HCT116 (cell line): ENCODE measurements around the gene TLR9. TPM values are rescaled to one million over a fixed set of nuclear protein-coding genes. Genes with fewer than 3 reads are reported as not detected.

Experiments used
- ATAC-seq: fragments of 200-7000 bp; cut with Tn5 transposase; 2 replicates; pipeline ENCODE4 v1.9.1; 2020; ENCODE audit warnings: mild to moderate bottlenecking, moderate library complexity
- BruUV-seq: library from RNA; stranded (reverse); fragments of 400-500 nt; replicated peaks from 2 replicates; lab custom pipeline; 2021; lab: Mats Ljungman, UMichigan
- CTCF ChIA-PET: fragments of 300-600 bp; sonication (Branson Sonifier 250); formaldehyde crosslinking; loops from one replicate; lab custom pipeline; 2021; ENCODE audit warnings: antibody characterized with exemption; lab: Charles Lee
- POLR2A ChIA-PET: fragments of 300-600, 350-600 bp; sonication (Branson Sonifier 250); formaldehyde crosslinking; loops from one replicate; lab custom pipeline; 2021; ENCODE audit warnings: antibody characterized with exemption; lab: Charles Lee
- RAD21 ChIA-PET, 2 experiments: fragments of 300-600 bp; sonication (Branson Sonifier 250); formaldehyde crosslinking; loops; one replicate each; lab custom pipeline; 2023; ENCODE audit warnings: low total read pairs in 2 of 2; ENCODE audit not compliant: uncharacterized antibody in 2 of 2, unreplicated experiment in 2 of 2, low non-redundant PET in 1 of 2; lab: Charles Lee
- DNase-seq: peaks from one replicate; pipeline ENCODE4 v3.0.0-alpha.2; 2010; ENCODE audit warnings: low read depth, low spot score
- H2AFZ ChIP-seq: fragments of 200-600 bp; shearing (Covaris generic), sonication (generic); 2 replicates; pipeline ENCODE4 v1.6.1; 2017; ENCODE audit warnings: low read depth, mixed run types, mixed read lengths, antibody characterized with exemption, low read length; ENCODE audit not compliant: poor library complexity, severe bottlenecking
- H3K27ac ChIP-seq: 2 replicates; pipeline ENCODE4 v1.5.1; 2012; ENCODE audit warnings: low read depth, low read length
- H3K27me3 ChIP-seq: fragments of 200-600 bp; sonication (generic); 2 replicates; pipeline ENCODE4 v1.6.1; 2016; ENCODE audit warnings: mixed run types, low read length, mixed read lengths; ENCODE audit not compliant: insufficient read depth
- H3K36me3 ChIP-seq, 2 experiments: fragments of 200-500 bp in 1 of 2; fragments of 200-600 bp in 1 of 2; sonication (Bioruptor generic) in 1 of 2; sonication (generic) in 1 of 2; 2 replicates each; pipeline versions ENCODE4 v1.5.1 to v1.6.1; 2014 to 2016; ENCODE audit warnings: low read length in 2 of 2, inconsistent platforms in 1 of 2, mixed read lengths in 1 of 2, mixed run types in 1 of 2; ENCODE audit not compliant: insufficient read depth in 2 of 2, control insufficient read depth in 1 of 2
- H3K4me1 ChIP-seq, 2 experiments: fragments of 200-600 bp in 1 of 2; sonication (generic) in 1 of 2; 2 replicates each; pipeline versions ENCODE4 v1.5.1 to v1.6.1; 2012 to 2017; ENCODE audit warnings: low read length in 2 of 2, inconsistent platforms in 1 of 2, mild to moderate bottlenecking in 1 of 2, mixed read lengths in 1 of 2, mixed run types in 1 of 2, moderate library complexity in 1 of 2; ENCODE audit not compliant: insufficient read depth in 2 of 2, control insufficient read depth in 1 of 2
- H3K4me2 ChIP-seq: fragments of 200-600 bp; sonication (generic); 2 replicates; pipeline ENCODE4 v1.6.1; 2017; ENCODE audit warnings: mixed run types, low read length, mixed read lengths
- H3K4me3 ChIP-seq, 2 experiments: fragments of 200-600 bp in 1 of 2; sonication (generic) in 1 of 2; replicated peaks in 1 of 2; 2 replicates each; pipeline ENCODE4 v1.5.1; 2011 to 2016; ENCODE audit warnings: low read length in 2 of 2, control low read depth in 1 of 2, low read depth in 1 of 2, mild to moderate bottlenecking in 1 of 2, mixed read lengths in 1 of 2, mixed run types in 1 of 2
- H3K79me2 ChIP-seq: fragments of 200-600 bp; sonication (generic); 2 replicates; pipeline ENCODE4 v1.6.1; 2017; ENCODE audit warnings: mild to moderate bottlenecking, mixed run types, low read length, moderate library complexity, mixed read lengths; ENCODE audit not compliant: insufficient read depth
- H3K9ac ChIP-seq: fragments of 200-600 bp; sonication (generic); 2 replicates; pipeline ENCODE4 v1.6.1; 2016; ENCODE audit warnings: low read length, mixed read lengths
- H3K9me2 ChIP-seq: fragments of 200-600 bp; sonication (generic), shearing (Covaris generic); 2 replicates; pipeline ENCODE4 v1.6.1; 2017; ENCODE audit warnings: mixed run types, mild to moderate bottlenecking, moderate library complexity; ENCODE audit not compliant: insufficient read depth
- H3K9me3 ChIP-seq, 2 experiments: fragments of 200-500 bp in 1 of 2; fragments of 200-600 bp in 1 of 2; sonication (Bioruptor generic) in 1 of 2; sonication (generic) in 1 of 2; 2 replicates each; pipeline ENCODE4 v1.6.1; 2014 to 2017; ENCODE audit warnings: low read length in 2 of 2, mixed read lengths in 2 of 2, inconsistent platforms in 1 of 2, low read depth in 1 of 2, mild to moderate bottlenecking in 1 of 2, mixed run types in 1 of 2, moderate library complexity in 1 of 2; ENCODE audit not compliant: control insufficient read depth in 1 of 2, insufficient read depth in 1 of 2
- H4K20me1 ChIP-seq: fragments of 200-600 bp; sonication (generic), shearing (Covaris generic); 2 replicates; pipeline ENCODE4 v1.6.1; 2017; ENCODE audit warnings: mixed run types, mild to moderate bottlenecking, moderate library complexity; ENCODE audit not compliant: insufficient read depth
- ATF3 ChIP-seq: IDR thresholded peaks from 2 replicates; pipeline ENCODE4 v1.6.1; 2012
- CBX3 ChIP-seq: IDR thresholded peaks from 2 replicates; pipeline ENCODE4 v1.6.1; 2012; ENCODE audit warnings: low read depth
- CEBPB ChIP-seq: IDR thresholded peaks from 2 replicates; pipeline ENCODE4 v1.6.1; 2012; ENCODE audit warnings: low read depth
- EZH2 ChIP-seq: fragments of 200-600 bp; sonication (generic); IDR thresholded peaks from 2 replicates; pipeline ENCODE4 v1.6.1; 2017; ENCODE audit warnings: antibody characterized with exemption, mixed run types
- EZH2phosphoT487 ChIP-seq: fragments of 200-600 bp; IDR thresholded peaks from 2 replicates; pipeline ENCODE4 v1.6.1; 2018; ENCODE audit warnings: antibody characterized with exemption, borderline replicate concordance
- POLR2A ChIP-seq: IDR thresholded peaks from 2 replicates; pipeline ENCODE4 v1.7.0; 2011; ENCODE audit warnings: borderline replicate concordance; ENCODE audit not compliant: insufficient read depth, insufficient read length; ENCODE audit errors: extremely low read depth
- REST ChIP-seq: IDR thresholded peaks from 2 replicates; pipeline ENCODE4 v1.6.1; 2012; ENCODE audit warnings: low read depth
- SIN3A ChIP-seq: IDR thresholded peaks from 2 replicates; pipeline ENCODE4 v1.6.1; 2012; ENCODE audit warnings: low read depth
- SRF ChIP-seq: IDR thresholded peaks from 2 replicates; pipeline ENCODE4 v1.6.1; 2012; ENCODE audit warnings: low read depth
- YY1 ChIP-seq: IDR thresholded peaks from 2 replicates; pipeline ENCODE4 v1.6.1; 2011; ENCODE audit warnings: low read length, low read depth, moderate library complexity, mild to moderate bottlenecking; ENCODE audit not compliant: insufficient replicate concordance; ENCODE audit errors: extremely low read depth
- intact Hi-C: fragments of 100-400 bp; cut with micrococcal nuclease; formaldehyde crosslinking; loops from 2 replicates; pipeline ENCODE4 v1.10.0; 2022
- total RNA-seq: library from RNA; stranded (reverse); gene quantifications from one replicate; pipeline ENCODE4 v1.2.1, GENCODE V29; 2021; ENCODE audit not compliant: unreplicated experiment
- TF ChIP-seq, protein P1 (sequence below): IDR thresholded peaks from 2 replicates; pipeline ENCODE4 v1.6.1; 2012

Gene TLR9
- total RNA-seq, 1 experiment from 2014 or later: 0.15 TPM

DNA sequence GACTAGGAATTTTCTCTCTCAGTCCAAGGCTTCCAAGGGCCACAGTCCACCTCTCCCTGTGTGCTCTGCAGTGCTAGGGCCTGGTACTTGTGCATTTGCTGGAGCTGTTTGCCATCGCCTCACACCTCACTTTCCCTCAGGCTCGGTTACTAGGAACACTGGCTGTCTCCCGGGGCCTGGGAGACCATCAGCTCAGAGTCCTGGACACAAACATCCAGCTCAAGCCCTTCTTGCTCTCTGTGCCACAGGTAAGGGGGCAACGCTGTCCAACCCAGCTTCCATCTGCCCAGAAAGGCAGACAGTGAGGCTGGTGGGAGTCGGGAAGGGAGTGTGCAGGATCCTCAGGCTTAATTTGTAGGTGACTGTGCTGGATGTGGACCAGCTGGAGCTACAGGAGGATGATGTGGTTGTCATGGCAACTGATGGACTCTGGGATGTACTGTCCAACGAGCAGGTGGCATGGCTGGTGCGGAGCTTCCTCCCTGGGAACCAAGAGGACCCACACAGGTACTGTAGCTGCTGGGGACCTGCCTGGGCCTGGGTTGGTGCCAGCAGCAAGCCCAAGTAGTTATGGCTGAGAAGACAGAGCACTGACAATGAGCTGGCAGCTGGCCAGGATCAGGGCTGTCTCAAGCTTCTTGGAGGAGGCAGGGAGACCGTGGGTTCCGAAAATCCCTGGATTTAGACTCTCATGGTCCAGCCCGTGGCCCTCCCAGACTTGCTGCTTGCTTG lies 23.5 kb upstream of the TLR9 start (continued):
- TF ChIP-seq EZH2 (no peak), POLR2A (no peak), REST (no peak), YY1 (no peak)
- TF ChIP-seq, all 23 proteins: peak for 0

GRCh38 chr3:52248165-52248541 lies 22.7 kb upstream of the TLR9 start:
- no peaks in the 10 kb centered on the region for H3K79me2 ChIP-seq
- DNase-seq: no peak
- TF ChIP-seq CEBPB: no peak
- TF ChIP-seq CBX3: no peak
- TF ChIP-seq EZH2phosphoT487: no peak
- TF ChIP-seq, protein P1, sequence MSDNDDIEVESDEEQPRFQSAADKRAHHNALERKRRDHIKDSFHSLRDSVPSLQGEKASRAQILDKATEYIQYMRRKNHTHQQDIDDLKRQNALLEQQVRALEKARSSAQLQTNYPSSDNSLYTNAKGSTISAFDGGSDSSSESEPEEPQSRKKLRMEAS: no peak
- TF ChIP-seq ATF3: no peak
- no peak for TF ChIP-seq SRF
- TF ChIP-seq SIN3A: no peak
- TF ChIP-seq, all 23 proteins: peak for 0
- intact Hi-C loops: no loop called here
- no peak overlapping the region for H3K4me3 ChIP-seq
- no peak for ATAC-seq
- ChIA-PET CTCF (interaction anchor here (1.0 to 1.2 kb wide), 2 partner anchors 12 to 31 kb away, joined by 3 read pairs; partner anchors contain the start of gene WDR82), RAD21 (no interaction called here), POLR2A (interaction anchor here (1.0 kb wide), 1 partner anchor 8 kb away, joined by 7 read pairs; no protein-coding TSS in a partner anchor)
- peaks cover 20 to 33% of the 10 kb centered on the region in 2 experiments; a peak in 3 of 4 replicates for H3K4me1 ChIP-seq
- H3K9ac ChIP-seq: no peak overlapping the region
- no peaks in the 10 kb centered on the region for H3K9me2 ChIP-seq
- H4K20me1 ChIP-seq: no peaks in the 10 kb centered on the region
- H3K9me3 ChIP-seq: peaks cover 0 to 4% of the 10 kb centered on the region in 2 experiments; a peak in 1 of 4 replicates
- H3K27ac ChIP-seq: no peak overlapping the region
- no peak overlapping the region for H3K4me2 ChIP-seq
- peaks cover 2 to 20% of the 10 kb centered on the region in 2 experiments; a peak in 3 of 4 replicates for H3K36me3 ChIP-seq
- H3K27me3 ChIP-seq: no peaks in the 10 kb centered on the region
- BruUV-seq: no TSS peak
- H2AFZ ChIP-seq: no peak overlapping the region
